Astrocyte (in vitro differentiated cells and primary cell): ENCODE data around the gene TENT4A.

Source experiments
- EZH2 ChIP-seq: IDR thresholded peaks from 2 replicates; pipeline ENCODE4 v1.6.1; 2012; ENCODE audit warnings: mild to moderate bottlenecking, low read length, inconsistent platforms; ENCODE audit not compliant: insufficient read depth
- TF ChIP-seq, protein P1 (sequence below): IDR thresholded peaks from 2 replicates; pipeline ENCODE4 v1.5.1; 2011; ENCODE audit warnings: low read depth, mild to moderate bottlenecking, inconsistent platforms, low read length, moderate library complexity; ENCODE audit not compliant: insufficient read depth

DNA sequence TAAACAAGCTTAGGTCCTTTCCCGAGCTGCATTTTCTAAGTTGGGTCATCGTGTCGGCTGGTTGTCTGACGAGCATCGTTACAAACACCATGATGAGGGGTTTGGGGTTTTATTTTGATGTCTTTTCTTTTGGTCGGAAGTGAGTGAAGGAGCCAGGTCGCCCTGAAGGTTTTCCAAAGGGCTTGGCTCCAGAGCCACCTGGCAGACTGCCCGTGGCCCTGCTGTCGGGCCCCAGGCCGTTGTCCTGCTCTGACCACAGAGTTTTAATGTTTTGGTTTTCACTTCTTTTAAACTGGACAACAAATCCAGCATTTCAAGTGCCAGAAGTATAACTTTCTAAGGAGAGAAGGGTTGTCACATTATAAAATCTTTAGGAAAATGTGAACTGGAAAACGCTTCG is 42.3 kb downstream of the TENT4A start:
- TF ChIP-seq, protein P1, sequence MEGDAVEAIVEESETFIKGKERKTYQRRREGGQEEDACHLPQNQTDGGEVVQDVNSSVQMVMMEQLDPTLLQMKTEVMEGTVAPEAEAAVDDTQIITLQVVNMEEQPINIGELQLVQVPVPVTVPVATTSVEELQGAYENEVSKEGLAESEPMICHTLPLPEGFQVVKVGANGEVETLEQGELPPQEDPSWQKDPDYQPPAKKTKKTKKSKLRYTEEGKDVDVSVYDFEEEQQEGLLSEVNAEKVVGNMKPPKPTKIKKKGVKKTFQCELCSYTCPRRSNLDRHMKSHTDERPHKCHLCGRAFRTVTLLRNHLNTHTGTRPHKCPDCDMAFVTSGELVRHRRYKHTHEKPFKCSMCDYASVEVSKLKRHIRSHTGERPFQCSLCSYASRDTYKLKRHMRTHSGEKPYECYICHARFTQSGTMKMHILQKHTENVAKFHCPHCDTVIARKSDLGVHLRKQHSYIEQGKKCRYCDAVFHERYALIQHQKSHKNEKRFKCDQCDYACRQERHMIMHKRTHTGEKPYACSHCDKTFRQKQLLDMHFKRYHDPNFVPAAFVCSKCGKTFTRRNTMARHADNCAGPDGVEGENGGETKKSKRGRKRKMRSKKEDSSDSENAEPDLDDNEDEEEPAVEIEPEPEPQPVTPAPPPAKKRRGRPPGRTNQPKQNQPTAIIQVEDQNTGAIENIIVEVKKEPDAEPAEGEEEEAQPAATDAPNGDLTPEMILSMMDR = no peak
- TF ChIP-seq EZH2 = no peak
